Endothelial cell of umbilical vein (primary cell): Measurements from ENCODE around the gene IPPK.

Source experiments
- EZH2 ChIP-seq: IDR thresholded peaks from 2 replicates; pipeline ENCODE4 v1.6.1; 2012; ENCODE audit warnings: borderline replicate concordance, low read depth, mild to moderate bottlenecking, moderate library complexity, low read length, inconsistent platforms; ENCODE audit not compliant: severe bottlenecking
- FOS ChIP-seq: IDR thresholded peaks from 2 replicates; pipeline ENCODE4 v1.6.1; 2011; ENCODE audit warnings: mild to moderate bottlenecking, low read length, moderate library complexity, borderline replicate concordance; ENCODE audit not compliant: insufficient read depth
- GATA2 ChIP-seq: IDR thresholded peaks from 2 replicates; pipeline ENCODE4 v1.7.0; 2011; ENCODE audit warnings: low read depth, mild to moderate bottlenecking, moderate library complexity, mixed read lengths, low read length; ENCODE audit not compliant: insufficient read length, insufficient read depth
- JUN ChIP-seq: IDR thresholded peaks from 2 replicates; pipeline ENCODE4 v1.6.1; 2011; ENCODE audit warnings: borderline replicate concordance, low read depth; ENCODE audit not compliant: insufficient read length, insufficient read depth
- MAX ChIP-seq: IDR thresholded peaks from 2 replicates; pipeline ENCODE4 v1.6.1; 2011; ENCODE audit not compliant: insufficient read depth, insufficient read length
- MYC ChIP-seq: IDR thresholded peaks from one replicate; pipeline ENCODE4 v1.6.1; 2011; ENCODE audit warnings: mild to moderate bottlenecking, low read depth, low read length
- POLR2A ChIP-seq: IDR thresholded peaks from 2 replicates; pipeline ENCODE4 v1.6.1; 2012; ENCODE audit warnings: low read depth, mild to moderate bottlenecking, control low read depth, low read length
- POLR2AphosphoS5 ChIP-seq: IDR thresholded peaks from 2 replicates; pipeline ENCODE4 v1.6.1; 2012; ENCODE audit warnings: low read depth, mild to moderate bottlenecking, control low read depth, low read length, moderate library complexity; ENCODE audit not compliant: insufficient read depth
- TF ChIP-seq, protein P1 (sequence below), 2 donors: IDR thresholded peaks; 1 replicate in 1 of 2; 2 replicates in 1 of 2; pipeline ENCODE4 v1.5.1; 2011; ENCODE audit warnings: low read length in 2 of 2, mild to moderate bottlenecking in 2 of 2, moderate library complexity in 2 of 2, control low read depth in 1 of 2, inconsistent platforms in 1 of 2, low read depth in 1 of 2; ENCODE audit not compliant: insufficient read depth in 1 of 2; ENCODE audit errors: extremely low read depth in 1 of 2

DNA sequence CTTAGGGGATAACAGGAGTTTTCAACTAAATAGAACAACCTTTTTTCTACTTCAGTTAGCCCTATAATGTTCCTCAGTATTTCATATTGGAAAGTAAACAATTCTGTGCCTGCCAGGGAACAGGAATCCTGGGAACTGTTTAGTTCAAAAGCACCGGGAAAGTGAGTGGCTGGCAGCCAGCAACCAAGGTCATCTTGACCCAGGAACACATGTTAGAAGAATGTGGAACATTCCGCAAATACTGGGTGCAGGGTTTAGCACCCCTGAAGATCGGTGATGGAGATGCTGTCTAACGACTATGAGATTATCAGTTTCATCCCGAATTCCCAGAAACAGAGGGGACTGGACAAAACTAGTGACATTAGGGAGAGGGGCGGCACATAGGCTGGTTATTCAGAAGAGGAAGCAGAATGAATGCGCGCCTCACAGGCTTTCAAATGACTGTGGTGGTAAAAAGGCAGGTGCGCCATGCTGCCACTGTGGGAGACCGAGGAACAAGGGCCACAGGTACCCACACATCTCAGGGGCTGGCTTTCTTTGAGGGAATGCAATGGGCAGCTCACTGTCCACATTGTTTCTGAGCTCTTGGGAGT, 51.2 kb downstream of the IPPK start:
- TF ChIP-seq, protein P1, sequence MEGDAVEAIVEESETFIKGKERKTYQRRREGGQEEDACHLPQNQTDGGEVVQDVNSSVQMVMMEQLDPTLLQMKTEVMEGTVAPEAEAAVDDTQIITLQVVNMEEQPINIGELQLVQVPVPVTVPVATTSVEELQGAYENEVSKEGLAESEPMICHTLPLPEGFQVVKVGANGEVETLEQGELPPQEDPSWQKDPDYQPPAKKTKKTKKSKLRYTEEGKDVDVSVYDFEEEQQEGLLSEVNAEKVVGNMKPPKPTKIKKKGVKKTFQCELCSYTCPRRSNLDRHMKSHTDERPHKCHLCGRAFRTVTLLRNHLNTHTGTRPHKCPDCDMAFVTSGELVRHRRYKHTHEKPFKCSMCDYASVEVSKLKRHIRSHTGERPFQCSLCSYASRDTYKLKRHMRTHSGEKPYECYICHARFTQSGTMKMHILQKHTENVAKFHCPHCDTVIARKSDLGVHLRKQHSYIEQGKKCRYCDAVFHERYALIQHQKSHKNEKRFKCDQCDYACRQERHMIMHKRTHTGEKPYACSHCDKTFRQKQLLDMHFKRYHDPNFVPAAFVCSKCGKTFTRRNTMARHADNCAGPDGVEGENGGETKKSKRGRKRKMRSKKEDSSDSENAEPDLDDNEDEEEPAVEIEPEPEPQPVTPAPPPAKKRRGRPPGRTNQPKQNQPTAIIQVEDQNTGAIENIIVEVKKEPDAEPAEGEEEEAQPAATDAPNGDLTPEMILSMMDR (IDR thresholded peaks at IDR 0.05; ENCODE audit: extremely low read depth in 1 of 2, insufficient read depth in 1 of 2, low read depth in 1 of 2, low read length in 2 of 2), result no peak
- no peak for TF ChIP-seq MAX
- no peak for TF ChIP-seq POLR2AphosphoS5
- TF ChIP-seq EZH2, result no peak
- no peak for TF ChIP-seq POLR2A
- no peak for TF ChIP-seq MYC
- no peak for TF ChIP-seq JUN
- TF ChIP-seq GATA2, result no peak
- no peak for TF ChIP-seq FOS
